DOHH2 (cell line): Measurements from ENCODE around the gene METTL26.

Experiments used
- H3F3A ChIP-seq: fragments of 200-600 bp; sonication (generic), shearing (Covaris generic); 2 replicates; pipeline ENCODE4 v1.6.0; 2016; ENCODE audit warnings: antibody characterized with exemption, mild to moderate bottlenecking; ENCODE audit not compliant: control insufficient read depth, insufficient read depth
- H3K27ac ChIP-seq: fragments of 200-600 bp; sonication (generic); 2 replicates; pipeline ENCODE4 v1.5.1; 2014; ENCODE audit warnings: low read depth, mild to moderate bottlenecking, low read length, moderate library complexity
- H3K27me3 ChIP-seq: fragments of 200-600 bp; sonication (generic); 2 replicates; pipeline ENCODE4 v1.6.1; 2014; ENCODE audit warnings: mild to moderate bottlenecking, low read length, mixed read lengths; ENCODE audit not compliant: control insufficient read depth
- H3K36me3 ChIP-seq: fragments of 200-600 bp; sonication (generic); 2 replicates; pipeline ENCODE4 v1.6.1; 2014; ENCODE audit warnings: mild to moderate bottlenecking, low read length, moderate library complexity, mixed read lengths; ENCODE audit not compliant: control insufficient read depth
- H3K4me1 ChIP-seq: fragments of 200-600 bp; sonication (generic); 2 replicates; pipeline ENCODE4 v1.6.1; 2014; ENCODE audit warnings: mild to moderate bottlenecking, low read length, mixed read lengths; ENCODE audit not compliant: control insufficient read depth
- H3K4me2 ChIP-seq: fragments of 200-600 bp; sonication (generic); 2 replicates; pipeline ENCODE4 v1.6.0; 2014; ENCODE audit warnings: mild to moderate bottlenecking, low read length, moderate library complexity
- H3K4me3 ChIP-seq: fragments of 200-600 bp; sonication (generic); 2 replicates; pipeline ENCODE4 v1.5.1; 2014; ENCODE audit warnings: mild to moderate bottlenecking, low read length, mixed read lengths
- H3K79me2 ChIP-seq: fragments of 200-600 bp; sonication (generic); 2 replicates; pipeline ENCODE4 v1.6.1; 2014; ENCODE audit warnings: mild to moderate bottlenecking, low read length, mixed read lengths; ENCODE audit not compliant: control insufficient read depth
- H3K9me2 ChIP-seq: fragments of 200-600 bp; sonication (generic); replicated peaks from 2 replicates; pipeline ENCODE4 v1.6.1; 2014; ENCODE audit warnings: mild to moderate bottlenecking, low read length, mixed read lengths; ENCODE audit not compliant: control insufficient read depth
- H3K9me3 ChIP-seq: fragments of 200-600 bp; sonication (generic); 2 replicates; pipeline ENCODE4 v1.6.1; 2014; ENCODE audit warnings: antibody characterized with exemption, low read length, mixed read lengths; ENCODE audit not compliant: control insufficient read depth, insufficient read depth
- H4K20me1 ChIP-seq: fragments of 200-600 bp; sonication (generic); 2 replicates; pipeline ENCODE4 v1.6.0; 2014; ENCODE audit warnings: low read depth, mild to moderate bottlenecking, antibody characterized with exemption, low read length, moderate library complexity; ENCODE audit not compliant: control insufficient read depth, insufficient read depth
- EZH2phosphoT487 ChIP-seq: fragments of 200-600 bp; sonication (generic); IDR thresholded peaks from 2 replicates; pipeline ENCODE4 v1.6.1; 2017; ENCODE audit warnings: borderline replicate concordance, mild to moderate bottlenecking, antibody characterized with exemption, low read length, moderate library complexity, mixed read lengths
- TF ChIP-seq, protein P1 (sequence below): fragments of 200-600 bp; sonication (generic); IDR thresholded peaks from one replicate; pipeline ENCODE4 v1.5.1; 2014; ENCODE audit warnings: antibody characterized with exemption, mild to moderate bottlenecking, low read depth, low read length; ENCODE audit not compliant: poor library complexity, severe bottlenecking

The METTL26 gene

DNA sequence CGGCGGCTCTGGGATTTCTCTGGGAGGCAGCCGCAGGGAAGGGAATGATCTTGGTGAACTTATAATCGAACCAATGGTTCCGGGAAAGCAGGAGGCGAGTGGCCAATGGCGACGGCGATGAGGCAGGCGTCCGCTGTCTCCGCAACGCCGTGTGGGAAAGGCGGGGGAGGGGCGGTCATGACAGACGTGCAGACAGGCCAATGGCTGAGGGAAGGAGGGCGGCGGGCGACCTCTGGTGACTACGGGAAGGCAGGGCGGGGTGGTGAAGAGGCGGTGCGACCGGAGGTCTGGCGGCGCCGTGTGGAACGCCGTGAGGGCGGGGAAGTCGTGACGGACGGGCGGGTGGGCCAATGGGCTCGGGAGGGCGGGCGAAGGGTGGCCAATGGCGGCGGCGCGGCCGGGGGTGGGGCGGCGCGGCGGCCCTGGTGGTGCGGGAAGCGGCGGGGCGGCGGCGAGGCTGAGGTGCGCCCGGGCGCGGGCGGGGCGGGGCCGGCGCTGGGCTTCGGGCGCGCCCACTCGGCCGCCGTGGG lies 46.4 kb downstream of the METTL26 start, which contains the start of gene RAB40C:
RAB40C (plus strand) TSS at position 409 of the 530 bp plus-strand sequence. CDS start 226 bp downstream, outside the sequence.
- Histone ChIP-seq H3K4me1 (peaks cover 43% of the 10 kb centered on the region), H3K27me3 (no peaks in the 10 kb centered on the region), H4K20me1 (peaks cover 4% of the 10 kb centered on the region; the same call in 1 of the 2 replicates)

GRCh38 chr16:588889-589657 lies 47.0 kb downstream of the METTL26 start:
- Histone ChIP-seq H3K36me3 (peaks cover 9% of the 10 kb centered on the region), H3K27ac (peak overlapping the region; percentile 92), H4K20me1 (peaks cover 4% of the 10 kb centered on the region; the same call in 1 of the 2 replicates), H3K4me2 (peak overlapping the region; percentile 78), H3F3A (no peaks in the 10 kb centered on the region; the same call in 1 of the 2 replicates), H3K9me2 (no peaks in the 10 kb centered on the region), H3K9me3 (no peaks in the 10 kb centered on the region), H3K4me1 (peaks cover 43% of the 10 kb centered on the region), H3K4me3 (peak overlapping the region; percentile 73), H3K79me2 (peaks cover 54% of the 10 kb centered on the region), H3K27me3 (no peaks in the 10 kb centered on the region)
- TF ChIP-seq, protein P1, sequence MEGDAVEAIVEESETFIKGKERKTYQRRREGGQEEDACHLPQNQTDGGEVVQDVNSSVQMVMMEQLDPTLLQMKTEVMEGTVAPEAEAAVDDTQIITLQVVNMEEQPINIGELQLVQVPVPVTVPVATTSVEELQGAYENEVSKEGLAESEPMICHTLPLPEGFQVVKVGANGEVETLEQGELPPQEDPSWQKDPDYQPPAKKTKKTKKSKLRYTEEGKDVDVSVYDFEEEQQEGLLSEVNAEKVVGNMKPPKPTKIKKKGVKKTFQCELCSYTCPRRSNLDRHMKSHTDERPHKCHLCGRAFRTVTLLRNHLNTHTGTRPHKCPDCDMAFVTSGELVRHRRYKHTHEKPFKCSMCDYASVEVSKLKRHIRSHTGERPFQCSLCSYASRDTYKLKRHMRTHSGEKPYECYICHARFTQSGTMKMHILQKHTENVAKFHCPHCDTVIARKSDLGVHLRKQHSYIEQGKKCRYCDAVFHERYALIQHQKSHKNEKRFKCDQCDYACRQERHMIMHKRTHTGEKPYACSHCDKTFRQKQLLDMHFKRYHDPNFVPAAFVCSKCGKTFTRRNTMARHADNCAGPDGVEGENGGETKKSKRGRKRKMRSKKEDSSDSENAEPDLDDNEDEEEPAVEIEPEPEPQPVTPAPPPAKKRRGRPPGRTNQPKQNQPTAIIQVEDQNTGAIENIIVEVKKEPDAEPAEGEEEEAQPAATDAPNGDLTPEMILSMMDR: no peak
- TF ChIP-seq EZH2phosphoT487: no peak

More for the DNA sequence above, 46.4 kb downstream of the METTL26 start, which contains the start of gene RAB40C:
- peak within 1 kb of the TSS; percentile 91 for H3K4me2 ChIP-seq
- H3K4me3 ChIP-seq: peak within 1 kb of the TSS; percentile 79
- peaks cover 9% of the 10 kb centered on the region for H3K36me3 ChIP-seq
- H3F3A ChIP-seq: no peaks in the 10 kb centered on the region; the same call in 1 of the 2 replicates
- no peak for TF ChIP-seq EZH2phosphoT487
- TF ChIP-seq, protein P1: no peak
- no peaks in the 10 kb centered on the region for H3K9me2 ChIP-seq
- H3K9me3 ChIP-seq: no peaks in the 10 kb centered on the region
- H3K79me2 ChIP-seq: peaks cover 61% of the 10 kb centered on the region
- peak within 1 kb of the TSS; percentile 92 for H3K27ac ChIP-seq

DNA sequence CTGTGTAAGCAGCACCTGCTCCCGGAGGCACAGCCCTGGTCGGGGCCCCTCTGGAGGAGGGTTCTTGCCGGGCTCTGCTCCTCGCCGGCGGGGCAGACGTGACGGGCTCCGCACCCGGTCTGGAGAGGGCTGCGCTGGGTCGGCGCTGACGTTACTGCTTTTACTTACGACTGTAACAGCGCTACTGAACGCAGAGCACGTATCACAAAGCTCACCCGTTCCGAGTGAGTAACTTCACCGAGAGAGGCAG lies 47.5 kb downstream of the METTL26 start:
- H3K9me3 ChIP-seq: no peaks in the 10 kb centered on the region
- H3K36me3 ChIP-seq: peaks cover 9% of the 10 kb centered on the region
- H3K4me3 ChIP-seq: peak overlapping the region; percentile 73
- peaks cover 4% of the 10 kb centered on the region; the same call in 1 of the 2 replicates for H4K20me1 ChIP-seq
- H3F3A ChIP-seq: no peaks in the 10 kb centered on the region; the same call in 1 of the 2 replicates
- peak overlapping the region; percentile 78 for H3K4me2 ChIP-seq
- TF ChIP-seq, protein P1: no peak
- TF ChIP-seq EZH2phosphoT487: no peak
- H3K4me1 ChIP-seq: peaks cover 38% of the 10 kb centered on the region
- peaks cover 49% of the 10 kb centered on the region for H3K79me2 ChIP-seq
- peak overlapping the region; percentile 92 for H3K27ac ChIP-seq
- H3K27me3 ChIP-seq: no peaks in the 10 kb centered on the region
- no peaks in the 10 kb centered on the region for H3K9me2 ChIP-seq
